Measurements from ENCODE around the gene PERM1.
A peak's percentile ranks its signal among the peaks of the same experiment; 100 is the strongest.

Gene PERM1

DNA sequence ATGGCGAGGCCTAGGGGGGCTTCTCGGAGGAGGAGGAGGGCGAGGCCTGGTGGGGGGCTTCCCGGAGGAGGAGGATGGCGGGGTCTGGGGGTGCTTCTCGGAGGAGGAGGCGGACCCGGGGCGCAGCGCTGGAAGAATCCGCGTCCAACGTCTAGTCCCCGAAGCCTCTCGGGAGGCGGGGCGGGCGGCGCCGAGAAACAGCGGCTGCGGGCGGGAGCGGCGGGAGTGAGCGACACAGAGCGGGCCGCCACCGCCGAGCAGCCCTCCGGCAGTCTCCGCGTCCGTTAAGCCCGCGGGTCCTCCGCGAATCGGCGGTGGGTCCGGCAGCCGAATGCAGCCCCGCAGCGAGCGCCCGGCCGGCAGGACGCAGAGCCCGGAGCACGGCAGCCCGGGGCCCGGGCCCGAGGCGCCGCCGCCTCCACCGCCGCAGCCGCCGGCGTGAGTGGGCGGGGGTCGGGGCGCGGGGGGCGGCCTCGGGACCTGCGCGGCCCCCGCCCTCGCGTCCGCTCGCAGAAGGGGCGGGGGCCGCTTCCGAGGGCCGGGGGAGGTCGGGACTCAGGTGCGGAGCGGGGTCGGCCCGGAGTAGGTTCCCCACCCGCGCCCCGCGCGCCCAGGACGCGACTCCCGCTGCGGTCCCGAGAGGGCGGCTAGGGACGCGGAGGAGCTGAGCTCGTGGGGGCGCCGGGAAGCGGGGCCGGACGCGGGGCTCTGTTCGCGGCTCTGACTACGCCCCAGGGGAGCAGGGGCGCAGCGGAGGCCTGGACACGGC is 21.3 kb downstream of the PERM1 start, which contains the start of gene KLHL17:
KLHL17 (plus strand) TSS at position 222 of the 769 bp plus-strand sequence; CDS start at position 332, 110 bp downstream.
- TF ChIP-seq YY1 (IDR thresholded peaks at IDR 0.05; ENCODE audit: low read depth): no peak

DNA sequence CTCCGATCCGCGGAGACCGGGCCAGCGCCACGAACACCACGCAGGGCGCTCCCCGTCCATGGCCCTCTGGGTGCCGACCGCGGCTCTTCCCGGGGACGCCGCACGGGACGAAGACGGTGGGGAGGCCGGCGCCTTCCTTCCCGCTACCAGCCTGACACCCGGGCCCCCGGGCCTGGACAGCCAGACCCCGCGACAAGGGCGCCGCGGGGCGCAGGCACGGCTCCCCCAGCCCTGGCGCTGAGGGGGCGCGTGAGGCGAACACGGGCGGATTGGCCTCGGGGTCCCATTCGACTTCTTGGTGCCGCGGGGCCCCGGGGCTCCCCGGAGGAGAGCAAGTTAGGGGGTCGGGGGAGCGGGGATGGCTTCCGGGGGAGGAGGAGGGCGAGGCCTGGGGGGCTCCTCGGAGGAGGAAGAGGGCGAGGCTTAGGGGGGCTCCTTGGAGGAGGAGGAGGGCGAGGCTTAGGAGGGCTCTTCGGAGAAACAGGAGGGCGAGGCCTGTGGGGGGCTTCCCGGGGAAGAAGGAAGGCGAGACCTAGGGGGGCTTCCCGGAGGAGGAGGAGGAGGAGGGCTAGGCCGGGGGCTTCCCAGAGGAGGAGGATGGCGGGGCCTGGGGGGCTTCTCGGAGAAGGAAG is 22.0 kb downstream of the PERM1 start:
- TF ChIP-seq, protein P1, sequence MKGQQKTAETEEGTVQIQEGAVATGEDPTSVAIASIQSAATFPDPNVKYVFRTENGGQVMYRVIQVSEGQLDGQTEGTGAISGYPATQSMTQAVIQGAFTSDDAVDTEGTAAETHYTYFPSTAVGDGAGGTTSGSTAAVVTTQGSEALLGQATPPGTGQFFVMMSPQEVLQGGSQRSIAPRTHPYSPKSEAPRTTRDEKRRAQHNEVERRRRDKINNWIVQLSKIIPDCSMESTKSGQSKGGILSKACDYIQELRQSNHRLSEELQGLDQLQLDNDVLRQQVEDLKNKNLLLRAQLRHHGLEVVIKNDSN (IDR thresholded peaks at IDR 0.05): no peak

DNA sequence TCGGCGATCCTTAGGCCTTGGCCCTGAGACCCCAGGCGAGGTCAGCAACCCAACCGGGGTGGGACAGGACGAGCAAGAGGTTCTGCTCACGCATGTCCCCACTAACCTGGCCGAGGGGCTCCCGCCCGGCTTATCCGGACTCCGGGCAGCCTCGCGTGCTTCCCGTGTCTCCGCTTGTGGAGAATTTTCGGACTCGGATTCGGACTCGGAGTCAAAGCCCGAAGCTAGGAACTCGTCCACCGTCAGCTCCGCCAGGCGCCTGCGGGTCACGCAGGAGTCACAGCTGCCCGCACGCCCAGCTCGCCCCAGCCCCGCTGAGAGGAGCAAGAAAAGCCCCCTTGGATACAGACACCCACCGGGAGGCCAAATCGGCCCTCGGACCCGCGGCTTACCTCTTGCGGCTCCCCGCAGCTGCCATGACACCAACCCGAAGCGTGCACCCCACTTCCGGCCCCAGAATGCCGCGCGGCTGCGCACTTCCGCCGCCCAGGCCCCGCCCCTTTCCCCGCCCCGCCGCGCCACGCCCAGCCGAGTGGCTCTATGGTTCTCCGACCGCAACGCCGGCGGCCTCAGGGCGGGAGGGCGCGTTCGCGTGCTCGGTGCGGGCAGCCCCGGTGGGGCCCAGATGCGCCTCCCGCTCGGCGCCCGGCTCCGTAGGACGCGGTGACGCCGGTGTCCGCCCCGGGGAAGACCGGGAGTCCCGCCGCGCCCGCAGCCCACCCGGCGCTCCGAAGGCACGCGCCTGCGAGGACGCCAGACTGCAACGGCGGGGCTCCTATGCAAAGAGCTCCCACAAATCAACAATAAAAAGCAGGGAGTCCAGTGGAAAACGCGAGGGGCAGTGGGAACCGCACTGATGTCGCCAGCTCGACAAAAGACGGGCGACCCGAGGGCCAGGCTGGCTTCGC is 22.8 kb downstream of the PERM1 start, which contains the start of gene NOC2L:
NOC2L (minus strand) TSS at position 434 of the 908 bp plus-strand sequence; CDS start at position 418, 16 bp downstream.
- TF ChIP-seq RAD21 (IDR thresholded peaks at IDR 0.05; ENCODE audit: low read depth): no peak
- TF ChIP-seq EP300 (IDR thresholded peaks at IDR 0.05; ENCODE audit: borderline replicate concordance): 0 out of 2 replicates have a peak, but pooled peaks have one; percentile 11
- TF ChIP-seq TEAD4 (IDR thresholded peaks at IDR 0.05): 0 out of 2 replicates have a peak, but pooled peaks have one; percentile 7
- TF ChIP-seq EGR1 (IDR thresholded peaks at IDR 0.05): no peak
- TF ChIP-seq CREB1 (IDR thresholded peaks at IDR 0.05; ENCODE audit: low read depth): peak; percentile 23; the same call in 1 of the 2 replicates
- TF ChIP-seq YY1 (IDR thresholded peaks at IDR 0.05; ENCODE audit: low read depth): peak; percentile 93
- TF ChIP-seq, protein P1 (IDR thresholded peaks at IDR 0.05): no peak
- TF ChIP-seq CEBPB (IDR thresholded peaks at IDR 0.05): no peak
- TF ChIP-seq, protein P2, sequence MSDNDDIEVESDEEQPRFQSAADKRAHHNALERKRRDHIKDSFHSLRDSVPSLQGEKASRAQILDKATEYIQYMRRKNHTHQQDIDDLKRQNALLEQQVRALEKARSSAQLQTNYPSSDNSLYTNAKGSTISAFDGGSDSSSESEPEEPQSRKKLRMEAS (IDR thresholded peaks at IDR 0.05): peak; percentile 84
- 0 out of 2 replicates have a peak, but pooled peaks have one; percentile 21 for TF ChIP-seq TCF12 (IDR thresholded peaks at IDR 0.05; ENCODE audit: low read depth)
- peak; percentile 91 for TF ChIP-seq TAF1 (IDR thresholded peaks at IDR 0.05; ENCODE audit: low read depth)
- TF ChIP-seq ZBTB7A (IDR thresholded peaks at IDR 0.05; ENCODE audit: low read depth): no peak

DNA sequence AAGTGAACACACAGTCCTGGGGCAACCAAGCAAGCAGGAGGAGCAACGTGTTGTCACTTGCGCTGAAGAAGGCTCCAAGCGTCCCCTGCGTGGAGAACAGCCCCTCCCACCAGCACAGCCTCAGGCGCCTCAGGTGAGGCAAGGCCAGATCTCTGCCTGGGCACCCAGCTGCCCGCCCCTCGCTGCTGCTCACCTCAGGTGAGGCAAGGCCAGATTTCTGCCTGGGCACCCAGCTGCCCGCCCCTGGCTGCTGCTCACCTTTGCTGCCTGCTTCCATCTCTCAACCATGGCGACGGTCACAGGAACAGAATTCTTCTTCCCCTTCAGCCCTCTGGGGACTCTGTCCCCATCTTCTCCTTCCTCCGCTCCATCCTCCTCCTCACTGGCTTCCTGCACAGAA is 25.3 kb downstream of the PERM1 start:
- TF ChIP-seq NFIC (IDR thresholded peaks at IDR 0.05): no peak
- no peak for TF ChIP-seq EP300 (IDR thresholded peaks at IDR 0.05; ENCODE audit: borderline replicate concordance)
- TF ChIP-seq, protein P2 (IDR thresholded peaks at IDR 0.05): no peak
- TF ChIP-seq, protein P1 (IDR thresholded peaks at IDR 0.05): no peak
- TF ChIP-seq FOXM1 (IDR thresholded peaks at IDR 0.05; ENCODE audit: borderline replicate concordance, low read depth): no peak
- TF ChIP-seq RAD21 (IDR thresholded peaks at IDR 0.05; ENCODE audit: low read depth): no peak
- no peak for TF ChIP-seq YY1 (IDR thresholded peaks at IDR 0.05; ENCODE audit: low read depth)

DNA sequence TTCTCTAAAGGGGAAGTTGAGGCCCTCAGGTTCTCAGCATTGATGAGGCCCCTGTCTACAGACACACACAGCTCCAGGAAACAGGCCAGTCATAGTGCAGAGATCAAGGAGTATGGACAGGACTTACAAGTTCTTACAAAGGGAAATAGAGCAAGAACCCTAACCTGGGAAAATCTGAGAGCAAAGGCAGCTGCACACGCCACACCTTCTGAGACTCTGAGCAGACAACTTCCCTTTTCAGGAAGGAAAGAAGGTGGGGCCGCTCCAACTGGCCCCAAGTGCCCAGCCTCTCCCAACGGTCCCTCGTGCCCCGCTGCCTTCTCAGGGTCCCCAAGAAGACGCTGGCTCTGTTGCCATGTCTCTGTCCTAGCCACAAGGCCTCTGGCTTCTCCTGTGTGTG is 26.4 kb downstream of the PERM1 start:
- no peak for TF ChIP-seq YY1 (IDR thresholded peaks at IDR 0.05; ENCODE audit: low read depth)
- no peak for TF ChIP-seq NFIC (IDR thresholded peaks at IDR 0.05)
- no peak for TF ChIP-seq EGR1 (IDR thresholded peaks at IDR 0.05)
- TF ChIP-seq, protein P2 (IDR thresholded peaks at IDR 0.05): no peak
- TF ChIP-seq TEAD4 (IDR thresholded peaks at IDR 0.05): no peak
- no peak for TF ChIP-seq FOXM1 (IDR thresholded peaks at IDR 0.05; ENCODE audit: borderline replicate concordance, low read depth)
- no peak for TF ChIP-seq TAF1 (IDR thresholded peaks at IDR 0.05; ENCODE audit: low read depth)
- TF ChIP-seq TCF12 (IDR thresholded peaks at IDR 0.05; ENCODE audit: low read depth): no peak
- no peak for TF ChIP-seq EP300 (IDR thresholded peaks at IDR 0.05; ENCODE audit: borderline replicate concordance)
- no peak for TF ChIP-seq ZBTB7A (IDR thresholded peaks at IDR 0.05; ENCODE audit: low read depth)
- TF ChIP-seq CREB1 (IDR thresholded peaks at IDR 0.05; ENCODE audit: low read depth): no peak
- TF ChIP-seq, protein P3, sequence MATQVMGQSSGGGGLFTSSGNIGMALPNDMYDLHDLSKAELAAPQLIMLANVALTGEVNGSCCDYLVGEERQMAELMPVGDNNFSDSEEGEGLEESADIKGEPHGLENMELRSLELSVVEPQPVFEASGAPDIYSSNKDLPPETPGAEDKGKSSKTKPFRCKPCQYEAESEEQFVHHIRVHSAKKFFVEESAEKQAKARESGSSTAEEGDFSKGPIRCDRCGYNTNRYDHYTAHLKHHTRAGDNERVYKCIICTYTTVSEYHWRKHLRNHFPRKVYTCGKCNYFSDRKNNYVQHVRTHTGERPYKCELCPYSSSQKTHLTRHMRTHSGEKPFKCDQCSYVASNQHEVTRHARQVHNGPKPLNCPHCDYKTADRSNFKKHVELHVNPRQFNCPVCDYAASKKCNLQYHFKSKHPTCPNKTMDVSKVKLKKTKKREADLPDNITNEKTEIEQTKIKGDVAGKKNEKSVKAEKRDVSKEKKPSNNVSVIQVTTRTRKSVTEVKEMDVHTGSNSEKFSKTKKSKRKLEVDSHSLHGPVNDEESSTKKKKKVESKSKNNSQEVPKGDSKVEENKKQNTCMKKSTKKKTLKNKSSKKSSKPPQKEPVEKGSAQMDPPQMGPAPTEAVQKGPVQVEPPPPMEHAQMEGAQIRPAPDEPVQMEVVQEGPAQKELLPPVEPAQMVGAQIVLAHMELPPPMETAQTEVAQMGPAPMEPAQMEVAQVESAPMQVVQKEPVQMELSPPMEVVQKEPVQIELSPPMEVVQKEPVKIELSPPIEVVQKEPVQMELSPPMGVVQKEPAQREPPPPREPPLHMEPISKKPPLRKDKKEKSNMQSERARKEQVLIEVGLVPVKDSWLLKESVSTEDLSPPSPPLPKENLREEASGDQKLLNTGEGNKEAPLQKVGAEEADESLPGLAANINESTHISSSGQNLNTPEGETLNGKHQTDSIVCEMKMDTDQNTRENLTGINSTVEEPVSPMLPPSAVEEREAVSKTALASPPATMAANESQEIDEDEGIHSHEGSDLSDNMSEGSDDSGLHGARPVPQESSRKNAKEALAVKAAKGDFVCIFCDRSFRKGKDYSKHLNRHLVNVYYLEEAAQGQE (IDR thresholded peaks at IDR 0.05; ENCODE audit: low read depth): no peak
- TF ChIP-seq RAD21 (IDR thresholded peaks at IDR 0.05; ENCODE audit: low read depth): no peak
- TF ChIP-seq CEBPB (IDR thresholded peaks at IDR 0.05): no peak

DNA sequence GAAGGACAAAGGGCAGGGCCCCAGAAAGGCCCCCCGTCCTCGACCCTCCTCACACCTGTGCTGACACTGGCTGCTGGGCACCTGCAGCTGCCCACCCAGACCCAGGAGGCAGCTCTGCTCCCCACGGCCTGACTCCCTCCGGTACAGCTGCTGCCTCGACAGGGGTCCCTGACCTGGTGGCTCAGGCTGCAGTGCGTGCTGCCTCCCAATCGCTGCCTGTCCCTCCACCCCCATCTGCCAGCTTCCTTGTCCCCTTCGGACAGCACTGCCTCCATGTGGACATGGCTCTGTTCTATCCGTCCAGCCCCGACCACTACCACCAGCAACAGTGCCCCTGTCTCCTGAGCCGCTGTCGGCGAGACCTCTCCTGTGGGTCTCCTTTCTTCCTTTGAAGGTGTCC is 27.0 kb downstream of the PERM1 start:
- TF ChIP-seq, protein P1 (IDR thresholded peaks at IDR 0.05): no peak
- TF ChIP-seq FOXM1 (IDR thresholded peaks at IDR 0.05; ENCODE audit: borderline replicate concordance, low read depth): no peak
- no peak for TF ChIP-seq RAD21 (IDR thresholded peaks at IDR 0.05; ENCODE audit: low read depth)
- TF ChIP-seq EGR1 (IDR thresholded peaks at IDR 0.05): no peak
- TF ChIP-seq EP300 (IDR thresholded peaks at IDR 0.05; ENCODE audit: borderline replicate concordance): no peak
- TF ChIP-seq CEBPB (IDR thresholded peaks at IDR 0.05): no peak
- no peak for TF ChIP-seq NFIC (IDR thresholded peaks at IDR 0.05)
- TF ChIP-seq, protein P3 (IDR thresholded peaks at IDR 0.05; ENCODE audit: low read depth): no peak
- no peak for TF ChIP-seq TCF12 (IDR thresholded peaks at IDR 0.05; ENCODE audit: low read depth)
- TF ChIP-seq, protein P2 (IDR thresholded peaks at IDR 0.05): no peak
